Gastrocnemius medialis (tissue), 4 donors: ENCODE results near the gene AP4M1. TPM values are rescaled to one million over a fixed set of nuclear protein-coding genes. Genes with fewer than 3 reads are reported as not detected.
"Not testable (repeated sequence)": the region's sequence is repeated elsewhere in the genome, so short reads cannot be mapped to it uniquely, and the experiment has no call there.

Experiments used
- ATAC-seq, 2 donors: fragments of 150-250 bp; one replicate each; pipeline ENCODE4 v1.9.1; 2016
- DNase-seq, 2 donors: peaks; one replicate each; pipeline ENCODE4 v3.0.0-alpha.2; 2019
- H3K27ac ChIP-seq, 4 donors: fragments of 200-600 bp; sonication (generic); 1 replicate in 1 of 4; 2 replicates in 3 of 4; pipeline ENCODE4 v1.5.1; 2016 to 2018; ENCODE audit warnings: mild to moderate bottlenecking in 2 of 4, moderate library complexity in 1 of 4
- H3K27me3 ChIP-seq, 3 donors: fragments of 200-600 bp; sonication (generic) in 2 of 3; 1 replicate in 1 of 3; 2 replicates in 2 of 3; pipeline versions ENCODE4 v1.5.1 to v1.6.0; 2016 to 2019; ENCODE audit warnings: mild to moderate bottlenecking in 1 of 3, moderate library complexity in 1 of 3
- H3K36me3 ChIP-seq, 2 donors: fragments of 200-600 bp; sonication (generic) in 1 of 2; one replicate each; pipeline ENCODE4 v1.5.1; 2017 to 2018
- H3K4me1 ChIP-seq, 2 donors: fragments of 200-600 bp; sonication (generic) in 1 of 2; one replicate each; pipeline ENCODE4 v1.5.1; 2016 to 2017; ENCODE audit warnings: mild to moderate bottlenecking in 2 of 2
- H3K4me3 ChIP-seq, 4 donors: fragments of 200-600 bp; sonication (generic) in 3 of 4; 1 replicate in 1 of 4; 2 replicates in 3 of 4; pipeline ENCODE4 v1.5.1; 2016 to 2019; ENCODE audit warnings: mild to moderate bottlenecking in 2 of 4
- H3K9me3 ChIP-seq, 3 donors: fragments of 200-600 bp; sonication (generic) in 2 of 3; 1 replicate in 1 of 3; 2 replicates in 2 of 3; pipeline ENCODE4 v1.5.1; 2016 to 2019
- POLR2A ChIP-seq, 2 donors: fragments of 450-650 bp; IDR thresholded peaks; one replicate each; pipeline ENCODE4 v1.6.1; 2017; ENCODE audit warnings: antibody characterized with exemption in 2 of 2, mild to moderate bottlenecking in 2 of 2, moderate library complexity in 2 of 2
- in situ Hi-C, 4 donors: fragments of 200-750 bp; cut with MboI; loops; one replicate each; pipeline versions ENCODE4 v1.15.0 to v1.8.0; 2017; ENCODE audit warnings: low sequenced_read_pairs in 4 of 4
- intact Hi-C: fragments of 100-400 bp; cut with DNase I; formaldehyde crosslinking; loops from one replicate; pipeline ENCODE4 v1.15.1; 2023; ENCODE audit warnings: low total_unique reads
- total RNA-seq, 4 donors: library from RNA; depleted of rRNA; stranded (reverse); fragments of >200 nt; gene quantifications; one replicate each; pipeline versions ENCODE4 v1.1.0 to v1.2.3, GENCODE V29; 2016
- TF ChIP-seq, protein P1 (sequence below), 5 experiments: fragments of 450-650 bp in 3 of 5; fragments of 200-600 bp in 2 of 5; sonication (generic) in 2 of 5; IDR thresholded peaks in 4 of 5; conservative IDR thresholded peaks in 1 of 5; 1 replicate in 4 of 5; 2 replicates in 1 of 5; pipeline ENCODE4 v1.5.1; 2016 to 2019; ENCODE audit warnings: antibody characterized with exemption in 5 of 5, mild to moderate bottlenecking in 3 of 5, moderate library complexity in 3 of 5

Gene AP4M1
- total RNA-seq, 4 donors from 2014 or later, result 7.2 to 13.8 (median 10.8) TPM

DNA sequence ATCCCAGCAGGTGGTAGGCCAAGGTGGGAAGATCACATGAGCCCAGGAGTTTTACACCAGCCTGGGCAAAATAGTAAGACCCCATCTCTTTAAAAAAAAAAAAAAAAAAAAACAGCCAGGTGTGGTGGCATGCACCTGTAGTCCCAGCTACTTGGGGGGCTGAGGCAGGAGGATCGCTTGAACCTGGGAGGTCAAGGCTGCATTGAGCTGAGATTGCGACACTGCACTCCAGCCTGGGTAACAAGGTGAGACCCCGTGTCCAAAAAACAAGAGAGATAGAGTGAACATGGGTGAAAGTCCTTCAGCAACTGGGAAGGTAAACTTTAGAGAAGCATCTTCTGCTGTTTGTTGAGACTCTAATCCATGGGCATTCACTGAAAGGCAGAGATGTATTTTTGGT lies 41.0 kb downstream of the AP4M1 start:
- in situ Hi-C loops, result loop anchor here in 1 of 4 donors (25.0 kb wide), 1 partner anchor 195 kb away; no protein-coding TSS in a partner anchor
- intact Hi-C loops, result no loop called here

DNA sequence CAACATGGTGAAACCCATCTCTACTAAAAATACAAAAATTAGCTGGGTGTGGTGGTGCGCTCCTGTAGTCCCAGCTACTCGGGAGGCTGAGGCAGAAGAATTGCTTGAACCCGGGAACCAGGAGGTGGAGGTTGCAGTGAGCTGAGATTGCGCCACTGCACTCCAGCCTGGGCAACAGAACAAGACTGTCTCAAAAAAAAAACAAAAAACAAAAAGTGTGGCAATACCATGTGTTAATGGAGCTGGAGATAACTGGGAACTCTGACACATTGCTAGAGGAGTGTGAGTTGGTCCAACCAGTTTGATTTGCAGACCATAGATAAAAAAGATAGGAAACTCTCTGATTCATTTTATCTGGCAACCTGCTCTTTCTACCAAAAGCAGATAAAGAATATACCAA lies 44.9 kb downstream of the AP4M1 start:
- H3K27ac ChIP-seq, DNase-seq, intact Hi-C loops, ATAC-seq, H3K36me3 ChIP-seq, H3K9me3 ChIP-seq, H3K27me3 ChIP-seq, H3K4me3 ChIP-seq: not testable (repeated sequence)
- in situ Hi-C loops, result loop anchor here in 1 of 4 donors (25.0 kb wide), 1 partner anchor 191 kb away; no protein-coding TSS in a partner anchor
- H3K4me1 ChIP-seq, result peaks cover 10% of the 10 kb centered on the region in 2 donors

More for the DNA sequence above, 41.0 kb downstream of the AP4M1 start:
- DNase-seq (no peak), ATAC-seq (no peak)
- Histone ChIP-seq H3K36me3 (no peaks in the 10 kb centered on the region), H3K27ac (no peak overlapping the region), H3K27me3 (peaks cover 0 to 4% (median 3%) of the 10 kb centered on the region in 3 donors), H3K4me1 (no peaks in the 10 kb centered on the region), H3K9me3 (no peaks in the 10 kb centered on the region), H3K4me3 (no peak overlapping the region)
- TF ChIP-seq, protein P1, sequence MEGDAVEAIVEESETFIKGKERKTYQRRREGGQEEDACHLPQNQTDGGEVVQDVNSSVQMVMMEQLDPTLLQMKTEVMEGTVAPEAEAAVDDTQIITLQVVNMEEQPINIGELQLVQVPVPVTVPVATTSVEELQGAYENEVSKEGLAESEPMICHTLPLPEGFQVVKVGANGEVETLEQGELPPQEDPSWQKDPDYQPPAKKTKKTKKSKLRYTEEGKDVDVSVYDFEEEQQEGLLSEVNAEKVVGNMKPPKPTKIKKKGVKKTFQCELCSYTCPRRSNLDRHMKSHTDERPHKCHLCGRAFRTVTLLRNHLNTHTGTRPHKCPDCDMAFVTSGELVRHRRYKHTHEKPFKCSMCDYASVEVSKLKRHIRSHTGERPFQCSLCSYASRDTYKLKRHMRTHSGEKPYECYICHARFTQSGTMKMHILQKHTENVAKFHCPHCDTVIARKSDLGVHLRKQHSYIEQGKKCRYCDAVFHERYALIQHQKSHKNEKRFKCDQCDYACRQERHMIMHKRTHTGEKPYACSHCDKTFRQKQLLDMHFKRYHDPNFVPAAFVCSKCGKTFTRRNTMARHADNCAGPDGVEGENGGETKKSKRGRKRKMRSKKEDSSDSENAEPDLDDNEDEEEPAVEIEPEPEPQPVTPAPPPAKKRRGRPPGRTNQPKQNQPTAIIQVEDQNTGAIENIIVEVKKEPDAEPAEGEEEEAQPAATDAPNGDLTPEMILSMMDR (IDR thresholded peaks at IDR 0.05 in 4 of 5, conservative IDR thresholded peaks at IDR 0.05 in 1 of 5), result no peak
- TF ChIP-seq POLR2A (IDR thresholded peaks at IDR 0.05), result no peak

DNA sequence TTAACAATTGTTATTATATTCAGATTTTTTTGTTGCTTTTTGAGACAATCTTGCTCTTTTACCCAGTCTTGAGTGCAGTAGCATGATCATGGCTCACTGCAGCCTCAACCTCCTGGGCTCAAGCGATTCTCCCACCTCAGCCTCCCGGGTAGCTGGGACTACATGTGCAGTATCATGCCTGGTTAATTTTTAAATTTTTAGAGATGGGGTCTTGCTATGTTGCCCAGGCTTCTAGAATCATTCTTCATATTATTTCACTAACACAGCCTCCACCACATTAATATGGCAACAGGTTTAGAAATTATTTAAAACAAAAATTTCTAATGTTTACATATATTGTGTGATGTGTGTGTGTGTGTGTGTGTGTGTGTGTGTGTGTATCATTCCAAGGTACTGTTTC lies 45.8 kb downstream of the AP4M1 start:
- intact Hi-C loops, result no loop called here

DNA sequence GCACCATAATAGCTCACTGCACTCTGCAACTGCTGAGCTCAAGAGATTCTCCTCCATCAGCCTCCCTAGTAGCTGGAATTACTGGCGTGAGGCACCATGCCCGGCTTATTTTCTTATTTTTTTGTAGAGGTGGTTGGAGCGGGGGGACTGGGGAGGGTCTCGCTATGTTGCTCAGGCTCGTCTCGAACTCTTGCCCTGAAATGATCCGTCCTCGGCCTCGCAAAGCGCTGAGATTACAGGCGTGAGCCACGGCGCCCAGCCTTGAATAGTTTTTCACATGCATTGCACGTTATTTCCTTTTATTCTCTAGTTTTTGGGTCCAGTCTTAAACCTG lies 46.7 kb downstream of the AP4M1 start:
- TF ChIP-seq, protein P1 (IDR thresholded peaks at IDR 0.05 in 4 of 5, conservative IDR thresholded peaks at IDR 0.05 in 1 of 5), result no peak
- TF ChIP-seq POLR2A (IDR thresholded peaks at IDR 0.05), result no peak
- peak overlapping the region; percentile 74 to 90 (median 82) for H3K27ac ChIP-seq
- peak; percentile 11 to 18 for ATAC-seq
- intact Hi-C loops, result loop anchor here (1.0 kb wide), 2 partner anchors 29 to 47 kb away; partner anchors contain the start of genes AP4M1, CNPY4, MCM7 and TAF6
- H3K9me3 ChIP-seq, result no peaks in the 10 kb centered on the region
- H3K36me3 ChIP-seq, result peaks cover 0 to 7% of the 10 kb centered on the region in 2 donors
- peak overlapping the region; percentile 53 to 96 (median 88) for H3K4me3 ChIP-seq
- no peaks in the 10 kb centered on the region for H3K27me3 ChIP-seq
- in situ Hi-C loops, result loop anchor here in 1 of 4 donors (25.0 kb wide), 1 partner anchor 189 kb away; no protein-coding TSS in a partner anchor
- H3K4me1 ChIP-seq, result peaks cover 10% of the 10 kb centered on the region in 2 donors
- DNase-seq, result no peak

More for the DNA sequence above, 45.8 kb downstream of the AP4M1 start:
- in situ Hi-C loops, result loop anchor here in 1 of 4 donors (25.0 kb wide), 1 partner anchor 190 kb away; no protein-coding TSS in a partner anchor
- Histone ChIP-seq H3K27ac (no peak overlapping the region), H3K4me1 (peaks cover 10% of the 10 kb centered on the region in 2 donors), H3K4me3 (no peak overlapping the region), H3K36me3 (no peaks in the 10 kb centered on the region), H3K27me3 (no peaks in the 10 kb centered on the region), H3K9me3 (no peaks in the 10 kb centered on the region)
- DNase-seq, result no peak
- TF ChIP-seq, protein P1 (IDR thresholded peaks at IDR 0.05 in 4 of 5, conservative IDR thresholded peaks at IDR 0.05 in 1 of 5), result no peak
- no peak for TF ChIP-seq POLR2A (IDR thresholded peaks at IDR 0.05)
- no peak for ATAC-seq

DNA sequence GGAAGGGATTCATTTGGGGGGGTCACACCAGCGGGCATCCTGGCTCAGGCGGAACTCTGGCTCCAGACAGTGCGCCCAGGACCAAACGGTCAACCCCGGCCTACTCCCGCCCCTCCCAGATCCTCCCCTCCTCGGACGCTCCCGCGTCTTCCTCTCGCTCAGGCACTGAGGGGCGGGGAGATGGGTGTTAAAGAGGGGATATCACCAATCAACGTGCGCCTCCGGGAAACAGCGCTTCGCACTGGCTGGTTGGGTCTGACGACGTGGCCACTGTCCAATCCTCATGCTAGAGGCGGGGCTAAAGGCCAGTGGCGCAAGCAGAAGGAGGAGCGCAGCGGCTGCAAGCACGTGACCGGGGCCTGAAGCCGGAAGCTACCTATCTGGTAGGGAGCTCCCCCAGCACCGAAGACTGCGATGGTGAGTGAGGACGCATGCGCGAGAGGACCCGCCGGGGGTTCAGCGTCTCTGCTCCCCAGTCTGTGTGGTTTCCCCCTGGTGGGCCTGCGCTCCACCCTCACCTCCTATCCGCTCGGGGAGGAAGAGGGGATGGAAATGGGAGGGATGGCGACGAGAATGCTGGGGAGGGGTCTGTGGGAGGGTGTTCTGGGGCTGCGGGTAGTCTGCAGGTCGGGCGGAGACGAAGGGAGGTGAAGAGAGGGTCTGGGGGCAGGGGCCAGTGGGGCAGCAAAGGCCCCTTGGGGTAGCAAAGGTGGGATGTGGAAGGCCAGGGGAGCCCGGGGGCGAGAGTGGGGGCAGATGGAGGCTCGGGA lies 47.3 kb downstream of the AP4M1 start, which contains the start of gene LAMTOR4:
Gene LAMTOR4 (plus strand): TSS at position 360 of the 770 bp plus-strand sequence. CDS start 55 bp downstream, at position 415.
- TF ChIP-seq, protein P1 (IDR thresholded peaks at IDR 0.05 in 4 of 5, conservative IDR thresholded peaks at IDR 0.05 in 1 of 5), result peak in 1 of 5 experiments; percentile 32
- TF ChIP-seq POLR2A (IDR thresholded peaks at IDR 0.05), result peak; percentile 65 to 88
- in situ Hi-C loops, result loop anchor here in 1 of 4 donors (25.0 kb wide), 1 partner anchor 189 kb away; no protein-coding TSS in a partner anchor
- intact Hi-C loops, result loop anchor here (1.0 kb wide), 2 partner anchors 29 to 47 kb away; partner anchors contain the start of genes AP4M1, CNPY4, MCM7 and TAF6
- DNase-seq (peak; percentile 99 to 100), ATAC-seq (peak; percentile 100)
- peak within 1 kb of the TSS; percentile 81 to 97 (median 96) for H3K4me3 ChIP-seq
- peaks cover 10% of the 10 kb centered on the region in 2 donors for H3K4me1 ChIP-seq
- peak within 1 kb of the TSS; percentile 85 to 93 (median 90) for H3K27ac ChIP-seq
- peaks cover 0 to 12% of the 10 kb centered on the region in 2 donors for H3K36me3 ChIP-seq
- H3K27me3 ChIP-seq, result no peaks in the 10 kb centered on the region
- no peaks in the 10 kb centered on the region for H3K9me3 ChIP-seq
